Superior temporal gyrus (tissue), 1 donor: ENCODE measurements around the gene KPNA5.
"Not testable (repeated sequence)": the region's sequence is repeated elsewhere in the genome, so short reads cannot be mapped to it uniquely, and the experiment has no call there.

ENCODE experiments used
- DNase-seq: peaks from one replicate; pipeline ENCODE4 v3.0.0-alpha.2; 2016; ENCODE audit errors: extremely low spot score

The KPNA5 gene

GRCh38 chr6:116680880-116681672 is at the start of gene KPNA5:
Gene KPNA5 (plus strand): TSS chr6:116681211. CDS start chr6:116681335, 124 bp downstream.
- peak; percentile 88 for DNase-seq

GRCh38 chr6:116631379-116631990 is 49.5 kb upstream of the KPNA5 start:
- no peak for DNase-seq

- DNase-seq: no peak
These were observed 47.3 kb upstream of the KPNA5 start for GRCh38 chr6:116633685-116634084.

GRCh38 chr6:116648156-116648555 is 32.9 kb upstream of the KPNA5 start:
- DNase-seq: no peak

GRCh38 chr6:116649129-116649528 is 31.9 kb upstream of the KPNA5 start:
- DNase-seq: no peak

GRCh38 chr6:116651916-116652315 is 29.1 kb upstream of the KPNA5 start:
- no peak for DNase-seq

- DNase-seq: no peak
These were observed 19.4 kb upstream of the KPNA5 start for GRCh38 chr6:116661594-116661993.

GRCh38 chr6:116662202-116662601 is 18.8 kb upstream of the KPNA5 start:
- no peak for DNase-seq

GRCh38 chr6:116663308-116663707 is 17.7 kb upstream of the KPNA5 start:
- no peak for DNase-seq

- DNase-seq: not testable (repeated sequence)
These were observed 16.8 kb upstream of the KPNA5 start for GRCh38 chr6:116664169-116664568.

GRCh38 chr6:116665464-116665863 is 15.5 kb upstream of the KPNA5 start:
- DNase-seq: no peak

GRCh38 chr6:116666869-116667268 is 14.1 kb upstream of the KPNA5 start:
- no peak for DNase-seq

- DNase-seq: no peak
These were observed 13.4 kb upstream of the KPNA5 start for GRCh38 chr6:116667623-116668022.

GRCh38 chr6:116672306-116672705 is 8.7 kb upstream of the KPNA5 start:
- no peak for DNase-seq

GRCh38 chr6:116676021-116676420 is 5.0 kb upstream of the KPNA5 start:
- DNase-seq: no peak

- peak; percentile 47 for DNase-seq
These were observed 1.3 kb downstream of the KPNA5 start for GRCh38 chr6:116682334-116682712.

GRCh38 chr6:116685437-116685993 is 4.5 kb downstream of the KPNA5 start:
- no peak for DNase-seq

GRCh38 chr6:116686475-116687101 is 5.6 kb downstream of the KPNA5 start:
- DNase-seq: not testable (repeated sequence)

GRCh38 chr6:116691154-116691553 is 10.1 kb downstream of the KPNA5 start:
- DNase-seq: no peak

GRCh38 chr6:116692873-116693272 is 11.9 kb downstream of the KPNA5 start:
- not testable (repeated sequence) for DNase-seq

- DNase-seq: not testable (repeated sequence)
These were observed 12.3 kb downstream of the KPNA5 start for GRCh38 chr6:116693275-116693674.

- DNase-seq: no peak
These were observed 14.4 kb downstream of the KPNA5 start for GRCh38 chr6:116695401-116695800.

- no peak for DNase-seq
These were observed 16.5 kb downstream of the KPNA5 start for GRCh38 chr6:116697480-116697879.
